SK-N-SH (cell line): Measurements from ENCODE around the gene ATP11A. TPM values are rescaled to one million over a fixed set of nuclear protein-coding genes. Genes with fewer than 3 reads are reported as not detected.

Experiments used
- CTCF ChIA-PET: fragments of 300-600, 350-600 bp; formaldehyde crosslinking; extraction: SDS; loops from one replicate; lab custom pipeline; 2021; lab: Yijun Ruan, JAX
- POLR2A ChIA-PET: fragments of 350-600 bp; sonication (Branson Sonifier 250); formaldehyde crosslinking; extraction: SDS; loops from one replicate; lab custom pipeline; 2020; ENCODE audit warnings: antibody characterized with exemption, inconsistent platforms; lab: Yijun Ruan, JAX
- DNase-seq: peaks from one replicate; pipeline ENCODE4 v3.0.0; 2012
- H2AFZ ChIP-seq: fragments of 200-600 bp; sonication (generic); 2 replicates; pipeline ENCODE4 v1.8.1; 2016; ENCODE audit warnings: antibody characterized with exemption, mild to moderate bottlenecking, low read depth
- H3F3A ChIP-seq: fragments of 200-600 bp; sonication (generic); replicated peaks from 2 replicates; pipeline ENCODE3; 2016; ENCODE audit warnings: antibody characterized with exemption, mild to moderate bottlenecking; ENCODE audit not compliant: insufficient read depth
- H3K27ac ChIP-seq, 2 experiments: fragments of 200-500 bp in 1 of 2; fragments of 200-600 bp in 1 of 2; sonication (Bioruptor generic) in 1 of 2; sonication (generic), shearing (Covaris generic) in 1 of 2; 2 replicates each; pipeline versions ENCODE4 v1.5.1 to v1.6.1; 2014 to 2016; ENCODE audit warnings: low read depth in 2 of 2, inconsistent platforms in 1 of 2, low read length in 1 of 2, mild to moderate bottlenecking in 1 of 2, mixed read lengths in 1 of 2
- H3K27me3 ChIP-seq: fragments of 200-600 bp; sonication (generic), shearing (Covaris generic); 2 replicates; pipeline ENCODE4 v1.6.1; 2016; ENCODE audit warnings: mixed run types; ENCODE audit not compliant: insufficient read depth
- H3K36me3 ChIP-seq, 2 experiments: fragments of 200-500 bp in 1 of 2; fragments of 200-600 bp in 1 of 2; sonication (Bioruptor generic) in 1 of 2; sonication (generic) in 1 of 2; replicated peaks in 1 of 2; 2 replicates each; pipeline versions ENCODE3 to v1.5.1; 2014 to 2016; ENCODE audit warnings: low read length in 1 of 2, mild to moderate bottlenecking in 1 of 2; ENCODE audit not compliant: insufficient read depth in 2 of 2, control insufficient read depth in 1 of 2
- H3K4me1 ChIP-seq, 2 experiments: fragments of 200-500 bp in 1 of 2; fragments of 200-600 bp in 1 of 2; sonication (Bioruptor generic) in 1 of 2; sonication (generic), shearing (Covaris generic) in 1 of 2; 2 replicates each; pipeline versions ENCODE4 v1.5.1 to v1.6.1; 2014 to 2016; ENCODE audit warnings: low read depth in 1 of 2, low read length in 1 of 2, mixed run types in 1 of 2; ENCODE audit not compliant: insufficient read depth in 2 of 2, control insufficient read depth in 1 of 2
- H3K4me2 ChIP-seq: fragments of 200-600 bp; sonication (generic), shearing (Covaris generic); 2 replicates; pipeline ENCODE4 v1.6.1; 2017; ENCODE audit warnings: mixed run types
- H3K4me3 ChIP-seq, 2 experiments: fragments of 200-500 bp in 1 of 2; fragments of 200-600 bp in 1 of 2; sonication (Bioruptor generic) in 1 of 2; sonication (generic), shearing (Covaris generic) in 1 of 2; 2 replicates each; pipeline versions ENCODE4 v1.5.1 to v1.8.1; 2014 to 2016; ENCODE audit warnings: low read depth in 2 of 2, inconsistent platforms in 1 of 2, low read length in 1 of 2, mild to moderate bottlenecking in 1 of 2, mixed read lengths in 1 of 2, moderate library complexity in 1 of 2
- H3K79me2 ChIP-seq: fragments of 200-600 bp; sonication (generic); 2 replicates; pipeline ENCODE4 v1.8.1; 2017; ENCODE audit warnings: mild to moderate bottlenecking; ENCODE audit not compliant: insufficient read depth
- H3K9ac ChIP-seq: fragments of 200-600 bp; sonication (generic); 2 replicates; pipeline ENCODE4 v1.6.1; 2017; ENCODE audit warnings: mixed run types
- H3K9me2 ChIP-seq: fragments of 200-600 bp; sonication (generic); 2 replicates; pipeline ENCODE4 v1.6.1; 2017; ENCODE audit warnings: mixed run types
- H3K9me3 ChIP-seq: fragments of 200-600 bp; sonication (generic); 2 replicates; pipeline ENCODE4 v1.6.1; 2017; ENCODE audit warnings: mixed run types, mild to moderate bottlenecking, moderate library complexity
- H4K20me1 ChIP-seq: fragments of 200-600 bp; sonication (generic); 2 replicates; pipeline ENCODE4 v1.6.1; 2017; ENCODE audit warnings: mild to moderate bottlenecking, mixed run types; ENCODE audit not compliant: insufficient read depth
- ELF1 ChIP-seq: IDR thresholded peaks from 2 replicates; pipeline ENCODE4 v1.4.0; 2012
- FOXJ3 ChIP-seq: sonication (generic); formaldehyde crosslinking; IDR thresholded peaks from 2 replicates; pipeline ENCODE4 v1.5.1; 2020; ENCODE audit warnings: mild to moderate bottlenecking, missing genetic modification reagents
- FOXM1 ChIP-seq: IDR thresholded peaks from 2 replicates; pipeline ENCODE4 v1.4.0; 2012; ENCODE audit warnings: low read depth, mild to moderate bottlenecking
- GABPA ChIP-seq: IDR thresholded peaks from 2 replicates; pipeline ENCODE4 v1.4.0; 2012; ENCODE audit warnings: low read depth, mild to moderate bottlenecking
- MAX ChIP-seq: IDR thresholded peaks from 2 replicates; pipeline ENCODE4 v1.4.0; 2012; ENCODE audit warnings: low read depth
- NRF1 ChIP-seq: IDR thresholded peaks from 2 replicates; pipeline ENCODE4 v1.6.1; 2012; ENCODE audit warnings: low read depth, mild to moderate bottlenecking, low read length
- PBX3 ChIP-seq: IDR thresholded peaks from 2 replicates; pipeline ENCODE4; 2012
- RCOR1 ChIP-seq: fragments of 150-350 bp; IDR thresholded peaks from 2 replicates; pipeline ENCODE4 v1.6.1; 2017; ENCODE audit warnings: antibody characterized with exemption, low read length
- RFX5 ChIP-seq: IDR thresholded peaks from 2 replicates; pipeline ENCODE4 v1.6.1; 2012; ENCODE audit warnings: mild to moderate bottlenecking, improper control_type of control experiment, low read length
- SIN3A ChIP-seq: IDR thresholded peaks from 2 replicates; pipeline ENCODE4 v1.6.1; 2012; ENCODE audit warnings: low read depth, mild to moderate bottlenecking, low read length, moderate library complexity, borderline replicate concordance
- TAF1 ChIP-seq: IDR thresholded peaks from 2 replicates; pipeline ENCODE4 v1.6.1; 2012; ENCODE audit warnings: low read depth, mild to moderate bottlenecking, low read length, moderate library complexity, borderline replicate concordance
- TCF12 ChIP-seq: IDR thresholded peaks from 2 replicates; pipeline ENCODE4 v1.4.0; 2012
- YY1 ChIP-seq: IDR thresholded peaks from 2 replicates; pipeline ENCODE4 v1.4.0; 2012; ENCODE audit warnings: low read depth, mild to moderate bottlenecking
- ZBTB33 ChIP-seq: IDR thresholded peaks from 2 replicates; pipeline ENCODE4 v1.4.0; 2012; ENCODE audit warnings: low read depth, borderline replicate concordance
- WGBS: methylation state at CpG from one replicate; pipeline ENCODE4 v1.1.6; 2017; ENCODE audit warnings: low lambda C conversion rate; 5-methylcytosine and 5-hydroxymethylcytosine counted together
- polyA plus RNA-seq, 3 experiments: library from polyadenylated mRNA; depleted of rRNA; stranded (reverse); fragments of >200 nt; gene quantifications; 2 replicates each; pipeline ENCODE4 v1.2.3, GENCODE V29; 2012

The ATP11A gene
- polyA plus RNA-seq, 1 of the 3 experiments (the other 2 are of a cell fraction) = 4.1 TPM

GRCh38 chr13:112885242-112885781 lies 195.5 kb downstream of the ATP11A start:
- CTCF ChIA-PET = interaction anchor here (0.6 to 3.8 kb wide), 11 partner anchors 11 to 1411 kb away, joined by 3 to 23 read pairs (median 4); no protein-coding TSS in a partner anchor

More at GRCh38 chr13:112885242-112885781, 195.5 kb downstream of the ATP11A start:
- no peaks in the 10 kb centered on the region for H3K9me3 ChIP-seq
- no peak for DNase-seq
- H3K9ac ChIP-seq = no peak overlapping the region
- POLR2A ChIA-PET = interaction anchor here (0.8 to 1.3 kb wide), 3 partner anchors 10 to 116 kb away, joined by 3 to 4 read pairs (median 3); no protein-coding TSS in a partner anchor
- no peaks in the 10 kb centered on the region for H3K27me3 ChIP-seq
- H4K20me1 ChIP-seq = no peaks in the 10 kb centered on the region
- no peaks in the 10 kb centered on the region for H3F3A ChIP-seq
- no peaks in the 10 kb centered on the region for H3K9me2 ChIP-seq
- H3K36me3 ChIP-seq = peaks cover 0 to 11% of the 10 kb centered on the region in 2 experiments
- 0 out of 2 replicates have a peak overlapping the region, but pooled peaks have one; percentile 57 for H3K4me2 ChIP-seq
- no peaks in the 10 kb centered on the region for H3K79me2 ChIP-seq
- H2AFZ ChIP-seq = no peak overlapping the region
- peak overlapping the region in 1 of 2 experiments; percentile 86; a peak in 2 of 4 replicates for H3K27ac ChIP-seq
- no peak overlapping the region for H3K4me3 ChIP-seq
- TF ChIP-seq SIN3A (no peak), NRF1 (no peak), MAX (no peak), FOXM1 (no peak), ZBTB33 (no peak), YY1 (no peak), PBX3 (no peak), RCOR1 (no peak), TAF1 (no peak), GABPA (no peak), FOXJ3 (CRISPR knock-in tag) (no peak), RFX5 (no peak), ELF1 (no peak), TCF12 (no peak)
- TF ChIP-seq, all 33 proteins: peak for 0
- peaks cover 0 to 11% of the 10 kb centered on the region in 2 experiments; a peak in 2 of 4 replicates for H3K4me1 ChIP-seq
- 88% methylated on average over 19 of the region's 19 CpGs for WGBS
